HepG2 (cell line): ENCODE results near the gene CCR9. TPM values are rescaled to one million over a fixed set of nuclear protein-coding genes. Genes with fewer than 3 reads are reported as not detected.

Experiments
- ATF4 ChIP-seq, 2 experiments: fragments of 450-650 bp in 1 of 2; sonication (generic) in 1 of 2; formaldehyde crosslinking; IDR thresholded peaks; 2 replicates each; pipeline versions ENCODE4 v1.5.0 to v1.8.0; 2020 to 2022; ENCODE audit warnings: mild to moderate bottlenecking in 1 of 2, missing genetic modification reagents in 1 of 2
- CBFB ChIP-seq: sonication (generic); formaldehyde crosslinking; IDR thresholded peaks from 2 replicates; pipeline ENCODE4 v1.4.0; 2020; ENCODE audit warnings: missing genetic modification reagents
- DNMT1 ChIP-seq: sonication (generic); formaldehyde crosslinking; IDR thresholded peaks from 2 replicates; pipeline ENCODE4 v1.5.1; 2020; ENCODE audit warnings: mild to moderate bottlenecking, missing genetic modification reagents
- FOSL2 ChIP-seq: sonication (generic); formaldehyde crosslinking; IDR thresholded peaks from 2 replicates; pipeline ENCODE4 v1.4.0; 2020; ENCODE audit warnings: missing genetic modification reagents
- GLMP ChIP-seq: sonication (generic); formaldehyde crosslinking; IDR thresholded peaks from 2 replicates; pipeline ENCODE4 v1.9.0; 2021; ENCODE audit warnings: missing genetic modification reagents, mild to moderate bottlenecking, borderline replicate concordance
- GMEB1 ChIP-seq: sonication (generic); formaldehyde crosslinking; IDR thresholded peaks from 2 replicates; pipeline ENCODE4 v1.5.1; 2020; ENCODE audit warnings: missing genetic modification reagents, mild to moderate bottlenecking, borderline replicate concordance
- HOXA5 ChIP-seq: sonication (generic); formaldehyde crosslinking; IDR thresholded peaks from 2 replicates; pipeline ENCODE4 v1.4.0; 2020; ENCODE audit warnings: missing genetic modification reagents
- NCOA5 ChIP-seq: sonication (generic); formaldehyde crosslinking; IDR thresholded peaks from 2 replicates; pipeline ENCODE4 v1.4.0; 2020; ENCODE audit warnings: missing genetic modification reagents
- NFIC ChIP-seq: IDR thresholded peaks from 2 replicates; pipeline ENCODE4 v1.6.1; 2012; ENCODE audit warnings: mild to moderate bottlenecking, low read length, inconsistent platforms
- PATZ1 ChIP-seq: sonication (generic); formaldehyde crosslinking; IDR thresholded peaks from 2 replicates; pipeline ENCODE4 v1.4.0; 2020; ENCODE audit warnings: missing genetic modification reagents
- PHB2 ChIP-seq: fragments of 450-650 bp; IDR thresholded peaks from 2 replicates; pipeline ENCODE4 v1.6.1; 2018; ENCODE audit not compliant: partially characterized antibody
- PRDM4 ChIP-seq: sonication (generic); formaldehyde crosslinking; IDR thresholded peaks from 2 replicates; pipeline ENCODE4 v1.9.0; 2021; ENCODE audit warnings: missing genetic modification reagents, borderline replicate concordance
- RBAK ChIP-seq: sonication (generic); formaldehyde crosslinking; IDR thresholded peaks from 2 replicates; pipeline ENCODE4 v1.5.1; 2020; ENCODE audit warnings: mild to moderate bottlenecking, missing genetic modification reagents
- SMARCE1 ChIP-seq: fragments of 450-650 bp; IDR thresholded peaks from 2 replicates; pipeline ENCODE4 v1.6.1; 2017; ENCODE audit warnings: borderline replicate concordance
- ZFP36 ChIP-seq: fragments of 150-350 bp; IDR thresholded peaks from 2 replicates; pipeline ENCODE4 v1.6.1; 2018; ENCODE audit warnings: borderline replicate concordance, low read length, low read depth; ENCODE audit not compliant: partially characterized antibody
- ZNF326 ChIP-seq: sonication (generic); formaldehyde crosslinking; IDR thresholded peaks from 2 replicates; pipeline ENCODE4 v1.4.0; 2020; ENCODE audit warnings: missing genetic modification reagents, borderline replicate concordance
- ZNF333 ChIP-seq: sonication (generic); formaldehyde crosslinking; IDR thresholded peaks from 2 replicates; pipeline ENCODE4 v1.4.0; 2020; ENCODE audit warnings: mild to moderate bottlenecking, missing genetic modification reagents, borderline replicate concordance
- ZNF598 ChIP-seq: sonication (generic); formaldehyde crosslinking; IDR thresholded peaks from 2 replicates; pipeline ENCODE4 v1.5.1; 2020; ENCODE audit warnings: mild to moderate bottlenecking, missing genetic modification reagents, borderline replicate concordance
- ZUFSP ChIP-seq: sonication (generic); formaldehyde crosslinking; IDR thresholded peaks from 2 replicates; pipeline ENCODE4 v1.9.0; 2021; ENCODE audit warnings: missing genetic modification reagents, mild to moderate bottlenecking, borderline replicate concordance
- polyA plus RNA-seq, 8 experiments: library from polyadenylated mRNA; depleted of rRNA in 3 of 8; stranded (reverse) in 7 of 8; unstranded in 1 of 8; fragments of >200 nt; fragmentation: Illumina TruSeq in 4 of 8; extraction: Trizol in 4 of 8; gene quantifications; 2 replicates each; pipeline versions ENCODE4 v1.2.1 to v1.2.3, GENCODE V29; 2011 to 2016; ENCODE audit warnings: low read depth in 4 of 8, missing spikeins in 1 of 8, mixed read lengths in 1 of 8; ENCODE audit not compliant: insufficient read depth in 1 of 8
- total RNA-seq, 5 experiments: library from RNA; depleted of rRNA; stranded (reverse); fragments of >200 nt; fragmentation: Illumina TruSeq; extraction: Trizol; gene quantifications; 2 replicates each; pipeline ENCODE4 v1.2.3, GENCODE V29; 2016; ENCODE audit warnings: low read depth in 1 of 5

Gene CCR9
- total and polyA plus RNA-seq, 2 of the 13 experiments (the other 11 are each of a cell fraction or from before 2014, with no cell fraction given) = not detected

- TF ChIP-seq ZNF326 (CRISPR knock-in tag) (no peak), SMARCE1 (no peak), PHB2 (no peak), GMEB1 (CRISPR knock-in tag) (peak; percentile 46; the same call in 1 of the 2 replicates), PATZ1 (no peak), GLMP (CRISPR knock-in tag) (no peak), NFIC (no peak), PRDM4 (CRISPR knock-in tag) (no peak), ZNF333 (no peak), DNMT1 (CRISPR knock-in tag) (no peak), ZFP36 (no peak), HOXA5 (CRISPR knock-in tag) (0 out of 2 replicates have a peak, but pooled peaks have one; percentile 71), ZUFSP (no peak), NCOA5 (CRISPR knock-in tag) (no peak), RBAK (CRISPR knock-in tag) (no peak), CBFB (CRISPR knock-in tag) (peak; percentile 37; the same call in 1 of the 2 replicates), ATF4 (CRISPR knock-in tag; IDR thresholded peaks at IDR 0.05) (0 out of 4 replicates have a peak, but pooled peaks of 1 of the 2 experiments have one; percentile 32), FOSL2 (CRISPR knock-in tag) (no peak; the same call in 1 of the 2 replicates), ZNF598 (CRISPR knock-in tag) (peak; percentile 48; the same call in 1 of the 2 replicates)
These were observed 44.4 kb upstream of the CCR9 start, which contains the start of gene LZTFL1 (continued) for GRCh38 chr3:45841757-45842491.
